Glomerular endothelial cell (primary cell): Measurements from ENCODE around the gene PLA2G6. TPM values are rescaled to one million over a fixed set of nuclear protein-coding genes. Genes with fewer than 3 reads are reported as not detected.

ENCODE experiments used
- DNase-seq: peaks from one replicate; pipeline ENCODE4 v3.0.0-alpha.2; 2011; ENCODE audit warnings: low read depth, low spot score; ENCODE audit errors: extremely low read depth
- total RNA-seq: library from RNA; depleted of rRNA; stranded (reverse); fragments of >200 nt; gene quantifications from 2 replicates; pipeline ENCODE4 v1.2.3, GENCODE V29; 2015

PLA2G6 gene
- total RNA-seq, 1 donor from 2014 or later, result 4.7 TPM

DNA sequence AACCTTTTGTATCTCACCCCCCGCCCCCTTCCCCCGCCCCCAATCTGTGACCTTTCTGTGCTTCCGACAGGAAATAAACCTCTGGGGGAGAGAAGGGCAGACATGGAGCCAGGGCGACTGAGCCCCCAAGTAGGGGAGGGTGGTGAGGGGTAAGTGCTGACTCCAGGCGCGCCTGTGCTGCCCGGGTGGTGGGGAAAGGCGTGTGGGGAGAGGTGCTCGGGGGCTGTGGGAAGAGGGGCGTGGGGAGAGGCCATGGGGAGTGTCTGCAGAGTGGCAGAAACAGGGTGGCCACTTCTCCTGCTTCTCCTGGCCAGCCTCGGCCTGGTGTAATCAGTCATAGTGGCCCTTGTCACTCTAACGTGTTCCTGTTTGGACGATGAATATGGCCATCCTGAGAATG, 105.7 kb downstream of the PLA2G6 start:
- DNase-seq, result no peak

DNA sequence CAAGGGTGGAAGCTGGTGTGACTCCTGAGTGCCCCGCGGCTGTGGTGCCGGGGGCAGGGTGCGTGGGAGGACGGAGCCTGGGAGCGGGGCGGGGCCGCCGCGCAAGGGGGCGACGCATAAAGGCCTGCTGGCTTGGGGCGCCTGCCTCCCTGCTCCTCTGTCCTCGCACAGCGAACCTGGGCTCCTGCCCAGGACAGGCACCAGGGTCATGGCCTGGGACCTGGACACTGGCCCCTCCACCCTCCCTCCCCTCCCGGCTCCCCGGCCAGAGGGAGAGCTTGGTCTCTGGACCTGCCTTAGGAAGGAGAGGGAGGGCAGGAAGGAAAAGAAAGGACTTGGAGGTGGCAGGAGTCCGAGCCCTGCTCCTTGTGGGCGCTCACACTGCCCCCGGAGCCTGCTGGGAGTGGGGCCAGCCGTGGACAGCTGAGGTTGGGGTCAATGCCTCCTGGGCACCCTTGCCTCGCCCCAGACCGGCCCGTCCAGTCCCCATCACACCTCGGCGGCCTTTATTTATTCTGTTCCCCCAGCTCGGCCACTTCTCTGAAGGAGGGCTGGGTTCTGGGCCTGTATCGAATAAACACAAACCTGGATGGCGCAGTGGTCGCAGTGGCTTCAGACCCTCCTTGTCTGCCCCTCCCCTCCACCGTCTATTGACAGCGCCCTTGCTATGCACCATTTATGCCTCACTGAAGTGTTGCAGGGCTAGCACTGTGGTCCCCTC, 106.4 kb downstream of the PLA2G6 start:
- DNase-seq, result no peak

DNA sequence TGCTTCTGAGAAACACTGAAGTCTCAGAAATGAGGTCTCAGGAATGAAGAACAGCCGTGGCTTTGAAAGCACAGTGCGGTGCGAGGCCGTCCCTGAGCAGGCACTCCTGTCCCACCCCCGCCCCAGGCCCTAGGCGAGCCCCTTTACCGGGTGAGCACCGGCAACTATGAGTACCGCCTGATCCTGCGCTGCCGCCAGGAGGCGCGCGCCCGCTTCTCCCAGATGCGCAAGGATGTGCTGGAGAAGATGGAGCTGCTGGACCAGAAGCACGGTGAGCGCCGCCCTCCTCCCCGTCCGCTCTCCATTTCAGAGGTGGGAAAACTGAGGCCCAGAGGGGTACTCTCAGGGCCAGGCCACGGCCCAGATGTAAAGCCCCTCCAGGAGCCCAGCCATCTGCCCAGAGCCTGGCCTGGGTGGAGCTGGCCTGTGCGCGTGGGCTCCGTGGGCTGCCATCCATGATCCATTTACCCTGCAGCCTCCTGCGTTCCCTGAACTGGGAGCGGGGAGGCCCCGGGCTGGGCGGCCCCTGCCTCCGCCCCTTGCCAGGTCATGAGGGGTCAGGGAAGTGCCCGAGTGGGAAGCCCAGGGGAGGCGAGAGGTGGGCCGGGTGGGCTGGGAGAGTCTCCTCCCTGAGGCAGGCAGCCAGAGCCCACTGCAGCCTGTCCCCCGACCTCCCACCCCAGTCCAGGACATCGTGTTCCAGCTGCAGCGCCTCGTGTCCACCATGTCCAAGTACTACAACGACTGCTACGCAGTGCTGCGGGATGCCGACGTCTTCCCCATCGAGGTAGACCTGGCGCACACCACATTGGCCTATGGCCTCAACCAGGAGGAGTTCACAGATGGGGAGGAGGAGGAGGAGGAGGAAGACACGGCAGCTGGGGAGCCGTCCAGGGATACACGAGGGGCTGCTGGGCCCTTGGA, 107.2 kb downstream of the PLA2G6 start:
- DNase-seq, result no peak

DNA sequence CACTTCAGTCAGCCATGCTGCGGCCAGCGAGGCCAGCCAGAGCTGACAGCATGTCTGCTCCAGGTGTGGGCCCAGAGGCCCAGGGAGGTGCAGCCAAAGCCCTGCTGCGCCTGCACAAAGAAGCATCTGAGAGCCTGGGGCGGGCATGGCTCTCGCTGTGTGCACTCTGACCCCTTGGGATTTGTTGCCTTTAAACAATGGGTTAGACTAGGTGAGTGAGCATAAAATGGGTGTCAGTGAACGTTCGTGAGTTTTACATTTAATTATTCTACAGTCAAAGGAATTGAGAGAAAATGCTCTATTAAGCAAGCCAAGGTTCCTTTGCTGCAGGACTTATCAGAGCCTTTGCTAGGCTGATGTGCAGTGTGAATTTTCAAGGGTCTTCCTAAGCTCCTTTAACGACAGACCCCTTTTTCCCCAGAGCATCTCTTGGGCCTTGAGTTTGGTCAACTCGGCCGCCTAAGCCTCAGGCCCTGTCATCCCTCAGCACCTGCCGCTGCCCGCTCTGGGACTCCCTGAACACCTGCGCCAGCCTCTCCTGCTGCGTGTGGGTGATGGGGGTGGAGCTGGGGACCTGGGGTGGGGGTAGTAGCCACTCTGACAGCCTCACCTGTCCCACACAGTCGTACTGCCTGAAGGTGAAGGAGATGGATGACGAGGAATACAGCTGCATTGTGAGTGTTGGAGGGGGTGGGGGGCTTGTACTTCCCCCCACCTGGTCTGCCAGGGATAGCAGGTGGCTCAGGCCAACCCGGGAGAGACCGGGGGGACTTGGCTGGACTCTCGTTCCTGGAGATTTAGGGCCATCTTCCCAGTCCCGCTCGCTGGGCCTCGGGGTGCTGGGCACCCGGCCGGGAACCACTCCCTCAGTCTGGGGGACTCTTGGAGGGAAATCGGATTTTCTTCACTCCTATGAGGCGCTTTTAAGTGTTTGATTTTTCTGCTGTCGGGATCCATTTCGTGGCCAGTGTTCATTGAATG, 108.2 kb downstream of the PLA2G6 start:
- no peak for DNase-seq

DNA sequence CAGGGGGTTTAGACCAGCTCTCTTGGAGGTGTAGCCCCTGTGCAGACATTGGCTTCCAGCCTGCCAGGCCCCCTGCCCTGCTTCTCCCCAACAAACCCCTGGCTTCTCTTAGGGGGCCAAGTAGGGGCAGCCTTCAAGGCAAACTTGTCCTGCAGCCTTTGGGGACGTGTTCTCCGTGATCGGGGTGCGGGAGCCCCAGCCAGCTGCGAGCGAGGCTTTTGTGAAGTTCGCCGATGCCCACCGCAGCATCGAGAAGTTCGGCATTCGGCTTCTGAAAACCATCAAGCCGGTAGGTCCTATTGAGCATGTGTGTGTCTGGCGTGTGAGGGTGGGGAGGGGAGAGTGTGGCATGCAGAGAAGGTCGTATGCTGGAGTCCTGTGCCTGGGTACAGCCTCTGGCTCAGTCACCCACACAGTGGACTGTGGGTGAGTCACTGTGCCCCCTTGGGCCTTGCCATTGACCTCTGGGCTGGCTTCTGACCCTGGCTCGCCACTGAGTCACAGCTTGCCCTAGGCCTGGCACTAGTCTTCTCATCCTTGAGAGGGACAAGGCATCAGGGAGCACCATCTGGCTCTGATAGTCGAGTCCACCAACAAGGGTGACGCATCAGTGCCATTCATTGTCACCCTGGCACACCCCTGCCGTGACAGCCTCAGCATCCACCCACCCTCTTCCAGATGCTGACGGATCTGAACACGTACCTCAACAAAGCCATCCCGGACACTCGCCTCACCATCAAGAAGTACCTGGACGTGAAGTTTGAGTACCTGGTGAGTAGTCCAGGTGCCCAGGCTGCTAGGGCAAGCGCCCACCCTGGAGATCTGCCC, 109.1 kb downstream of the PLA2G6 start:
- DNase-seq, result no peak

DNA sequence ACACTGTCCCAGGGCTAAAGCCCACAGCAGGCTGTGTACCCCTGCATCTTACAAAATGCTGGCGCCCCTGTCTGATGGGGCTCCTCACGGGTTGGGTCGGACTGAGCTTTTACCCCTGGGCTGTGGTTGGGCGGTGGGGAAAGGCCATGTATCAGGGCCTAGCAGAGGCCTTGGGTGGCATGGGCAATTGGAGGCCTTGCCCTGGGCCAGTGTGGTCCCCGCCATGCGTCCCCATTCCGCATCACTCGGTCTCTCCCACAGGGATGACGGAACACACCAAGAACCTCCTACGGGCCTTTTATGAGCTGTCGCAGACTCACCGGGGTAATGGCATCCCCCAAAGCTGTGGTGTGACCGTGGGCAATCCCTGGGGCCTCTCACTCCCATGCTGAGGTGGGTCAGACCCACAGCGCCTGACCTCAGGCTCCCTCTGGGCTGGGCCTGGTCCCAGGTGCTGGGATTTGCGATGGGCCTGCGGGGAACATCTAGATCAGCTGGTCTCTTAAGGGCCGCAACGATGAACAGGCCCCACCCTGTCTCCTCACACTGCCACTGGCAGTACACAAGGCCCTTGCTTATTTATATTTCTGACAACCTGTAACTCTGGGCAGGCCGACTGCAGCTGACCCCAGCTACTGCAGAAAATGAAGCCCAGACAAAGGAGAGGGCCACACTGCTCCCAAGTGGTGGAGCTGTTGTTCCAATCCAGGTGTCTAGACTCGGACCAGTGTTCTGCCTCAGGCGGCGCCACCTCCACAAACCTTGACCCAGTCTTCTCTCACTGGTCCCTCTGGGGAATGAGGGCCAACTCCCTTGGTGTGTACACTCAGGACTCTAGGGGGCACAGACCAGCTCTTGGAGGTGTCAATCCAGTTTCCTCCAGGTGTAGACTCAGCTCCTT, 110.0 kb downstream of the PLA2G6 start:
- DNase-seq, result no peak

DNA sequence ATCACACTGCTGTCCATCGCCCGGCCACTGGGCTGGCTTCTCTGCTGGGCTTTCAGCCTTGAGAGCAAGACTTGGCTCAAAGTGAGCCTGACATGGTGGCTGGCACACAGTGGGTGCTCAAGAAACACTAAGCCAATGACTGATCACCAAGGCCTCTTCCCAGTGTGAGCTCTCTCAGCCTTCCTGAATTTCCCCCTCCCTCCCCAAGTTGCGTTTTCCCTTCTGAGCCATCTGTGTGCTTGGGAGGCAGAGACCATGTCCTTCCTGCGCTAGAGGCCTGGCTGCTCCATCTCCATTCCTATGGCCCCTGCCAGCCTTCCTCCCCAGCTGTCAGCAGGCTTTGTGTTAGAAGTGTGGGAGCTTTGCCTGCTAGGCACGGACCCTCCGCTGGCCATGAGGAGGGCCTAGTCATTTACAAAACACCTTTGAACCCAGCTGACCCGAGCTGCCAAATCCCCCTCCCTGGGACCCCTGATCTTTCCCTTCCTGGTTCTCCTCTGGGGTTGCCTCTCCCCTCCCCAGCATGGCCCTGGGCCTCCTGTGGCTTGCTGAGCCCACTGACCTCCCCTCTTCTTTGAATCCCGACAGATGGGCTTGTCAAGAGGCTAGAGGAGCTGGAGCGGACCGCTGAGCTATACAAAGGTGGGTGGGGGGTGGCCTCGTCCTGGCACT, 111.2 kb downstream of the PLA2G6 start:
- no peak for DNase-seq

DNA sequence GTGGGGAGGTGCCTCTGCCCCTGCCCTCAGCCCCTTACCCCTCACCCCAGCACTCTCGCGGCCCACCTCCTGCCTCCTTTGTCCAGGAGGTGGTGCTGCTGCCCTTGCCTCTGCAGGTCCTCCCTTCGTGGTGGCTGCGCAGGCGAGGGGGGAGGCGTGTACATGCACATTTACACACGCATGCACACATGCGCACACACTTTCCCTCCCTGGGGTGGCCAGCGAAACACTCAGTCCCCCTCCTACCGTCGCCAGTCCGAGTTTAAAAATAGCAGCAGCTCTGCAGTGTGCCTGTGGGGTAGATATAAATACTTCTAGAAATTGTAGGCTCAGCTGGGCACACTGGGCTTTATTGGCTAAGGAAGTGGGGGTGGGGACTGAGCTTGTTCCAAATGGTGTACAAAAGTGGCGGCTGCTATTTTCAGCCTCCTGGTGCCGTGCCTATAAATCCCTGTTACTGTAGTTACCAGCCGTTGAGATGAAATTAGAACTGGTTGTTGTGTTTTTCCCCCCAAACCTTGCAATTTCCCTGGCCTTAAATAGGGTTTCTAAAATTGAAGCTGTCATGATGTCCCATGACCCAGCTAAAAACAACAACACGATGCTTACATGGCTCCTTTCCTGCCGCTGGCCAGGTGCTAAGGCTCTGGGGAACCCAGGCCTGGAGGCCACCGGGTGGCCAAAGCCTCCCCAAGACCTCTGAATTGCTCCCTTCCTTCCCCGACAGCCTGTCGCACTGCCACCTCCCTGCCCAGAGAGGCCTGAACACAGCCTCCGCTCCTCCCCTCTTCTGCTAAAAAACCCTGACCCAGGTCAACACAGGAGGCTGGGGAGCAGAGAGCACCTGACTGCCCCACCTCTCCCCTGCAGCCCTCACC, 112.0 kb downstream of the PLA2G6 start:
- no peak for DNase-seq

DNA sequence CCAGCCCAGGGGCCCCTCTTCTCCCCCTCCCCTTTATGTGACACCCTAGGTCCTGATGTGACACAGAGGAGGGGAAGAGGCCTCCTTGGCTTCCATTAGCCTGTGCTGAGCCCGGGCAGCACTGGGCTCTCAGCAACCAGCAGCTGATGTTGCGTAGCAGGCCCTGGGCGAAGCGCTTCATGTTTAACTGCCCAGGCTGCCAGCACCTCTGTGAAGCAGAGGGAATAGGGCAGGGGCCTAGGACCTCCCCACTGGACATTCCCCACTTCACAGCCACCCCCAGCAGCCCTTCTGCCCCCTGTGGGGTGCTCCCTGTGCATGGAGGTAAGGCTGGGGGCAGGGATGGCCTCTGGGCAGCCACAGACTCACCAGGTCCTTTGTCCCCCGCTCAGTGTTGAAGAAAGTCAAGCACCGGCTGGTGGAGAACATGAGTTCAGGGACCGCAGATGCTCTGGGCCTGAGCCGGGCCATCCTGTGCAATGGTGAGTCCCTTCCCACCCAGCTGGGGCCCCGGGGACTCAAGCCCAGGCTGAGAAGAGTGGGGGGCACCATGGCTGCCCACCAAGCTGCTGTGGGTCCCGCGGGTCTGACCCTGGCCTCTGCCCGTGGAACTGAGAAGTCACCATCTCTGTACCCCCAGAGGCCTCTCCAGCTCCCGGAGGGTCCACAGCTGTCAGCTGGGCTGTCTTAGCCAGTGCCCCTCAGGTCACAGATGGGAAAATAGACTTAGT, 112.8 kb downstream of the PLA2G6 start:
- DNase-seq, result no peak

DNA sequence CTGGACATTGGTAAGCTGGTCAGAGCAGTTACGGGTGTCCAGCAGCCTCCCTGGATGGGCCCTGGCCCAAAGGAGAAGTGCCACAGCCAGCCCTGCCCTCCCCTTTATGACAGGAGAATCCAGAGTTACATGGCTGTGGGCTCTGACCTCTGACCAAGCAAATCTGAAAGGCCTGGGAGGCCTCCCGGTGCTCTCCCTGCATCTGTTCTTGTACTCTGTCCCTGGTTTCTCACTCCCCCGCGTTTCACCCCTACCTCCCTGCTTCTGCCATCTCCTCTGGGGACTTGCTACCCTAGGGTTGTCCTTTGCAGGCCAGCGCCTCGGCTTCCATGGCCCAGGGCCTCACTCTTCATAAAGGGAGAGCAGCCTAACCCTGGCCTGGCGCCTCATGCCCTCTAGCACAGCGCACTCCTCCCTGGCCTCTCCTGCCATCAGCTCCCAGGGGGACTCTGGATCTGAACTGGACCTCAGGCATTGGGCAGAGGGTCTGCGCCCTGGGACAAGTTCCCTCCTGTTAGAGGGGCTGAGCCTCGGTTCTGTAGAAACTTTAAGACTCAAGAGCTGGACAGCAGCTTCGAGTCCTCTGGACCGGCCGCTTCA, 113.8 kb downstream of the PLA2G6 start:
- no peak for DNase-seq

DNA sequence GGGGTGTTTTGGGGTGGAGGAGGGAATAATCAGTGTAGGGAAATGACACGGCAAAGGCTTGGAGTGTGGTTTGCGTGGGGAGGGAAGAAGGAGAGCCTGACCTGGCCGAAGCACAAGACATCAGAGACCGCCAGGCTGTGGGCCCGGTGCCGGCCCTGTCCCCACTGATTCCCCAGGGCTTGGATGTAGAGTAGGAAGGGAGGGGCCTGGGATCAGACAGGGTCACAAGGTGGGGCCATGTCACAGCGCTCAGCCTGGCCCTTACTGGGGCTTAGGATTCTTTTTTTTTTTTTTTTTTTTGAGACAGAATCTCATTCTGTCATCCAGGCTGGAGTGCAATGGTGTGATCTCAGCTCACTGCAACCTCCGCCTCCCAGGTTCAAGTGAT, 114.6 kb downstream of the PLA2G6 start:
- no peak for DNase-seq

DNA sequence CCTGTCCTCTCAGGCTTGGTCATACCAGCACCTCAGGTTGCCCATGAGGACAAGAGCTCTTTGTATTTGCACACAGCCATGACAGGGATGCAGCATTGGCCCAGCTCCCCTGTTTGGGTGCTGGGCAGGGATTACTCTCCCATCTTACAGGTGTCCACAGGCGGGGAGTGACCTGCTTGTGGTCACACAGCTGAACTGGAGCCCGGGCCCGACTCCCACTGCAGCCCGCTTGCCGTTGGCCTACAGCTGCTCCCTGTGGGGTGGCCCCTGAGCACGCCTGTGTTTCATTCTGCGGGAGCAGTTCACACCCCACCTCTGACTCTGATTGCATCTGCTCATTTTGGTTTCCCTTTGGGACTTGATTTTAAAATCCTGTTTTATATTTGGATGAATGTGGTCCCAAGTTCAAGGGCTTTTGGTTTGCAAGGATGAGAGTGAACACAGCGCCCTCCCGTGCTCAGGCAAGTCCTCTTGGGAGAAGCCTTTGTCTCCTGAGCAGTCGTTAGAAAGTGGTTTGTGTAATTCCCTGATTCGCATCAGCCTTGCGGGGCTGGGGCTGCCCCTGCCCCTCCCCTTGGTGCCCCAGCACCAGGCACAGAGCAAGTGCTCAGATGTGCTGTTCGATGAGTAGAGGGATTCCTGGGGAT, 115.1 kb downstream of the PLA2G6 start:
- DNase-seq, result no peak

DNA sequence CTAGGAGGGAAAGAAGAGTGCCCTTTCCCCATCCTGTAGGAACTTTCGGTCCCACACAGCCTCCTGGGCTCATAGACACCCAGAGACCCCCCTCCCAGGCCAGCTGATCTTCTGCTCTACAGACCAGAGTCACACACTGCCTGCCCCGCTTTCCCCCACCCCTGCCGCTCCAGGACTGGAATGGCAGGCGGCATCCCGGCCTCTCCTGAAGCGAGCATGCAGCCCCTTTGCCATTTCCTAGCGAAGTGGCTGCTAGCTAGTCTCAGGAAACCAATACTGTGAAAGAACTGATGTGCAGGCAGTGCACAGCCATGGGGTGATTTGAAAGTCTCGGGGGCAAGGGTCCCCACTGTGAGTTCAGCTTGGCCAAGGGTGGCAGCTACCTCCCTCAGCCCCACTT, 116.1 kb downstream of the PLA2G6 start:
- DNase-seq, result no peak

DNA sequence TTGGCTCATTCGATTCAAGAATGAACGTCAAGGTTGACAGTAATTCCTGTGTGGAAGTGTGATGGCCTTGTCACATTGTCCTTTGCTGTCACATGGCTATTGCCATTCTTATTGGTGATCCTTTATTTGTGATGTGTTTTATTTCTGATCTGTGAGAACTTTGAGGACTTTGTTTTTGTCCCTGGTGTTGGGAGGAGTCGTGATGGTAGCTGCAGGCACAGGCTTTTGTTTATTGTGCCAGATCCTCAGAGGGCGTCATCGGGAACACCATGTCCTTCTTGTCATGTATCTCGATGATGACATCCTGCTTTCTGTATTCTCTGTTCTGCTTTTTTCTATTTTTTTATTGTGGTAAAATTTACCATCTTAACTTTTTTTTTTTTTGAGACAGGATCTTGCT, 118.8 kb downstream of the PLA2G6 start:
- no peak for DNase-seq
